Large intestine (tissue), 3 donors: Measurements from ENCODE around the gene DDIT3. TPM values are rescaled to one million over a fixed set of nuclear protein-coding genes. Genes with fewer than 3 reads are reported as not detected.

Experiments used
- DNase-seq, 2 donors: peaks; one replicate each; pipeline versions ENCODE4 v3.0.0 to v3.0.0-alpha.2; 2013
- H3K27ac ChIP-seq: one replicate; pipeline ENCODE4 v1.5.1; 2013; ENCODE audit warnings: low read length
- H3K27me3 ChIP-seq: 2 replicates; pipeline ENCODE4 v1.6.1; 2013; ENCODE audit warnings: low read length; ENCODE audit not compliant: control insufficient read depth, insufficient read depth
- H3K36me3 ChIP-seq: 2 replicates; pipeline ENCODE4 v1.6.1; 2013; ENCODE audit warnings: low read length; ENCODE audit not compliant: control insufficient read depth, insufficient read depth
- H3K4me1 ChIP-seq: one replicate; pipeline ENCODE4 v1.6.1; 2013; ENCODE audit warnings: low read length; ENCODE audit not compliant: control insufficient read depth, insufficient read depth
- H3K4me3 ChIP-seq: one replicate; pipeline ENCODE4 v1.5.1; 2013; ENCODE audit warnings: low read length
- H3K9me3 ChIP-seq: one replicate; pipeline ENCODE4 v1.6.1; 2013; ENCODE audit warnings: mild to moderate bottlenecking, low read depth, low read length, moderate library complexity; ENCODE audit not compliant: control insufficient read depth
- WGBS: methylation state at CpG from one replicate; pipeline ENCODE4 v1.1.5; 2013; ENCODE audit warnings: low lambda C conversion rate; ENCODE audit not compliant: insufficient coverage; 5-methylcytosine and 5-hydroxymethylcytosine counted together
- polyA plus RNA-seq: library from polyadenylated mRNA; unstranded; fragments of 120-200 nt; gene quantifications from one replicate; pipeline ENCODE4 v1.2.1, GENCODE V29; 2013

DDIT3 gene
- polyA plus RNA-seq, 1 donor, result 39.9 TPM

DNA sequence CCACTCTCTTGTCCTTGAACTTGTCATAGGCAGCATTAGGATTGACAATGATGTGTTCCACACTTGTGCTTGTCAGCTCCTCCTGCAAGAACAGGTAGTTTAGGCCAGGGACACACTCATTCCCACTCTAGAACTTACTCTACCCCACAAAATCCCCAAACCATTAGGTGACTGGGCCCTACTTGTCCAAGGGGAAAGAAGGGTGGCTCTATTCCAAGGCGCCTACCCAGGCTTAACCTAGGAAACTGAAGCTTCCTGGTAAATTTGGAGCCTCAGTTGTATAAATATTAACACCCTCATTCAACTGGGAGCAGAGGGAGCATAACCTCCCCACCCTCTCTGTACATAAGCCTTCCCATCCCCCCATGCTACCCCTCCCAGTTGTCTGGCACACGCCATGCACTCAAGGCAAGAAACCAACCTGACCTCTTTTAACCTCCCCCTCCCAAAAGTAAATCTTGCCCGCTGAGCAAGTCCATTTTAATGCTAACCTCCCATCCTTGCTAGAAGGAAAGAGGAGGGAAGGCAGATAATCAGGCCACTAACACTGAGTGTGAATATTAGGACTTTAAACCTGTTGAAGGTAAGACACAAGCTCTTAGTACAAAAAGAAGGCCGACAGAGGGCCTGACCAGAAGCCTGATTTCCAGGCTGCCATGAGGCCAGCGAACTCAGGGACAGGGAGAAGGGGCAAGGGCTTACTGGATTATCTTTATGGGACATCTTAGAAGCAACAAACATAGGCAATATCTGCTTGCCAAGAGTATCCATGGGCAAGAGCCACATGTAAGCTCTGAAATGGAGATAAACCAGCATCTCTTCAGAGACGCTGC is 15.7 kb upstream of the DDIT3 start:
- Histone ChIP-seq H3K4me3 (no peak overlapping the region), H3K27ac (no peak overlapping the region), H3K36me3 (peaks cover 84% of the 10 kb centered on the region), H3K27me3 (no peaks in the 10 kb centered on the region), H3K4me1 (no peaks in the 10 kb centered on the region), H3K9me3 (no peaks in the 10 kb centered on the region)
- WGBS, result no CpG with 5 or more reads among the region's 6 CpGs
- DNase-seq, result no peak

GRCh38 chr12:57534991-57535543 is 14.8 kb upstream of the DDIT3 start:
- H3K36me3 ChIP-seq, result peaks cover 85% of the 10 kb centered on the region
- H3K9me3 ChIP-seq, result no peaks in the 10 kb centered on the region
- no CpG with 5 or more reads among the region's 3 CpGs for whole genome bisulfite sequencing
- H3K4me1 ChIP-seq, result no peaks in the 10 kb centered on the region
- H3K27me3 ChIP-seq, result no peaks in the 10 kb centered on the region
- H3K27ac ChIP-seq, result no peak overlapping the region
- H3K4me3 ChIP-seq, result no peak overlapping the region
- DNase-seq, result no peak

- no peak overlapping the region for H3K27ac ChIP-seq
- no peak overlapping the region for H3K4me3 ChIP-seq
- no peaks in the 10 kb centered on the region for H3K27me3 ChIP-seq
- H3K36me3 ChIP-seq, result peaks cover 88% of the 10 kb centered on the region
- no peaks in the 10 kb centered on the region for H3K9me3 ChIP-seq
- no peak for DNase-seq
- WGBS, result 90% methylated on average over 2 of the region's 5 CpGs
- H3K4me1 ChIP-seq, result no peaks in the 10 kb centered on the region
These were observed 13.9 kb upstream of the DDIT3 start for GRCh38 chr12:57534250-57534649.

GRCh38 chr12:57533108-57533507 is 12.8 kb upstream of the DDIT3 start:
- H3K9me3 ChIP-seq, result no peaks in the 10 kb centered on the region
- no peaks in the 10 kb centered on the region for H3K27me3 ChIP-seq
- no peak for DNase-seq
- H3K4me3 ChIP-seq, result no peak overlapping the region
- no peaks in the 10 kb centered on the region for H3K4me1 ChIP-seq
- no peak overlapping the region for H3K27ac ChIP-seq
- H3K36me3 ChIP-seq, result peaks cover 89% of the 10 kb centered on the region
- WGBS, result no CpG with 5 or more reads among the region's 8 CpGs

DNA sequence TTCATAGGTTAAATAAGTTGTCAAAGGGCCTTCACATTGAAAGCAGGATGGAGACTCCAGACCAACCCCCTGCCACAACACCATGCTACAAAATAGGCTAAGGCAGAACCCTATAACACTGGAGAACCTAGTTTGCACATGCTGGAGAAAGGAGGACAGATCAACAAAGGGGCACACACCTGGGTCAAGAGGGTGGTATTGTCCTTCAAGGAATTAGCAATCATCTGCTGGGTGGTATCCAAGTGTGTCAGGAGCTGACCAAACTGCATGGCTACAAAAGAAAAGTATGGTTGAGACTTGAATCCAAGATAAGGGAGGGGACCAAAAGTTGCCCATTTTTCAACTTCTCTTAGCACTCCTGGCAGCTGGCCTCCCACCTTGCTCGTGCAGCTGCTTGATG is 11.5 kb upstream of the DDIT3 start:
- Histone ChIP-seq H3K27ac (no peak overlapping the region), H3K4me1 (no peaks in the 10 kb centered on the region), H3K36me3 (peaks cover 94% of the 10 kb centered on the region), H3K4me3 (no peak overlapping the region), H3K27me3 (no peaks in the 10 kb centered on the region), H3K9me3 (no peaks in the 10 kb centered on the region)
- no CpG with 5 or more reads among the region's 1 CpG for WGBS
- DNase-seq, result no peak

DNA sequence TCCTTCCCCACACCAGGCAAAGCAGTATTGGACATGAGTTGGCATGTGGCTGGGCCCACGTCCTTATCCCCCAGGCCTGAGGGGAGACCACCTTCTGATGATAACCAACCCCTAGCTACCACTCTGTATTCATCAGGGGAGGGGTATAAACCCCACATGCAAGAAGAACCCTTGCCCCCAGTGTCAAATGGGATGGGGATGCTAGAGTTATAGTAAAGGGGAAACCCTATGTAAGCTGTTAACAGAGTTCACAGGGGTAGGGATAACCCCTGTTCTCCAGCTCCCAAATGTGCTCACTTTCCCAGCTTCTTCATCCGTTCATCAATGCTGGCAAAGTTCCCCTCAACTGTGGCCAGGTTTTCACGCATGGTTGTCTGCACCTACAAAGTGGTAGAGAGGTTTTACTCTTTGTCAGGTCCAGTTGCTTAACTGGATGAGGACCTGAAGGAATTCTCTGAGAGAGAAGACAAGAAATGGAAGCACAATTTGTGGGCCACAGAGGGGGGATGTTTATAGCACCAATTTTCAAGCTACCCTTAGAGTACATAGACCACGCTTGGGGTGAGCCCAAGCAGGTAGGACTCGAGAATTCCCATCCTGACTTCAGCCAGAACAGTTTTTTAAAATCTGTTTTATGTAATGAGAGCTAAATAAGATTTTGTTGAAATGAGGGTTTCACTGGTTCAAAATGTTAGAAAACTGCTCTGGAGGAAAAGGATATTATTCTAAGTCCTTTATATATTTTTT is 10.3 kb upstream of the DDIT3 start:
- H3K4me3 ChIP-seq, result no peak overlapping the region
- no peak overlapping the region for H3K27ac ChIP-seq
- H3K27me3 ChIP-seq, result no peaks in the 10 kb centered on the region
- no CpG with 5 or more reads among the region's 5 CpGs for WGBS
- H3K4me1 ChIP-seq, result no peaks in the 10 kb centered on the region
- peaks cover 96% of the 10 kb centered on the region for H3K36me3 ChIP-seq
- H3K9me3 ChIP-seq, result no peaks in the 10 kb centered on the region
- DNase-seq, result no peak

- WGBS, result no CpG with 5 or more reads among the region's 6 CpGs
- Histone ChIP-seq H3K36me3 (peaks cover 95% of the 10 kb centered on the region), H3K27me3 (no peaks in the 10 kb centered on the region), H3K9me3 (no peaks in the 10 kb centered on the region), H3K4me3 (no peak overlapping the region), H3K27ac (no peak overlapping the region), H3K4me1 (peaks cover 6% of the 10 kb centered on the region)
- DNase-seq, result no peak
These were observed 9.5 kb upstream of the DDIT3 start for GRCh38 chr12:57529831-57530230.

- H3K4me1 ChIP-seq, result peaks cover 14% of the 10 kb centered on the region
- no peak overlapping the region for H3K4me3 ChIP-seq
- H3K27ac ChIP-seq, result no peak overlapping the region
- H3K36me3 ChIP-seq, result peaks cover 95% of the 10 kb centered on the region
- H3K9me3 ChIP-seq, result no peaks in the 10 kb centered on the region
- 67% methylated on average over 1 of the region's 10 CpGs for WGBS
- H3K27me3 ChIP-seq, result no peaks in the 10 kb centered on the region
- no peak for DNase-seq
These were observed 8.7 kb upstream of the DDIT3 start for GRCh38 chr12:57528831-57529555.

- no peak overlapping the region for H3K4me3 ChIP-seq
- peaks cover 91% of the 10 kb centered on the region for H3K36me3 ChIP-seq
- H3K27me3 ChIP-seq, result no peaks in the 10 kb centered on the region
- no peak overlapping the region for H3K27ac ChIP-seq
- DNase-seq, result no peak
- peaks cover 19% of the 10 kb centered on the region for H3K4me1 ChIP-seq
- no peaks in the 10 kb centered on the region for H3K9me3 ChIP-seq
- WGBS, result no CpG with 5 or more reads among the region's 12 CpGs
These were observed 7.9 kb upstream of the DDIT3 start for GRCh38 chr12:57528176-57528575.

DNA sequence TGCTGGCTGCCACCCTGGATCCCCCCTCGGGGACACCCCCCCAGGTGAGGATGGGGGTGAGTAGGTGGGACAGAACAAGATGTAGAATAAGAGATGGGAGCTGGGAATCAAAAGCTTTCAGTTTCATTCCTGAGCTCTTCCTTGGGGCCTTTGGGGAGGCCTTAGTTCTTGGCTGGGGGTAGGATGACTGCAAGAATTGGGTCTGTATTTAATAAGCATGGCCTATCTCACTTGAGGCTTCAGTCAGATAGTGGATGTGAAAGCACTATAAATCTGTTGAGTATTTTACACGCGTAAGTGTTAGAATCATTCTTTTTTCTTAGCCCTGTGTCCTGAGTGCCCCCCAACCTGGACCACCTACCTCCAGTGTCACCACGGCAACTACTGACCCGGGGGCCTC is 6.9 kb upstream of the DDIT3 start:
- no CpG with 5 or more reads among the region's 5 CpGs for WGBS
- H3K27ac ChIP-seq, result no peak overlapping the region
- no peaks in the 10 kb centered on the region for H3K9me3 ChIP-seq
- no peaks in the 10 kb centered on the region for H3K27me3 ChIP-seq
- no peak overlapping the region for H3K4me3 ChIP-seq
- no peak for DNase-seq
- peaks cover 21% of the 10 kb centered on the region for H3K4me1 ChIP-seq
- H3K36me3 ChIP-seq, result peaks cover 81% of the 10 kb centered on the region
